ENCODE results near the gene KPNB1.
"Not testable (repeated sequence)": the region's sequence is repeated elsewhere in the genome, so short reads cannot be mapped to it uniquely, and the experiment has no call there.

KPNB1 gene

GRCh38 chr17:47676510-47677165 is 26.9 kb downstream of the KPNB1 start:
- no peak for DNase-seq (ENCODE audit: low read depth in 2 of 2, low spot score in 1 of 2)

GRCh38 chr17:47678196-47678595 is 28.5 kb downstream of the KPNB1 start:
- no peak for DNase-seq (ENCODE audit: low read depth in 2 of 2, low spot score in 1 of 2)

GRCh38 chr17:47682138-47682537 is 32.4 kb downstream of the KPNB1 start:
- DNase-seq (ENCODE audit: low read depth in 2 of 2, low spot score in 1 of 2): no peak

GRCh38 chr17:47682727-47683126 is 33.0 kb downstream of the KPNB1 start:
- DNase-seq (ENCODE audit: low read depth in 2 of 2, low spot score in 1 of 2): not testable (repeated sequence)

GRCh38 chr17:47684025-47684424 is 34.3 kb downstream of the KPNB1 start:
- DNase-seq (ENCODE audit: low read depth in 2 of 2, low spot score in 1 of 2): no peak

- no peak for DNase-seq (ENCODE audit: low read depth in 2 of 2, low spot score in 1 of 2)
These were observed 34.9 kb downstream of the KPNB1 start for GRCh38 chr17:47684535-47685193.

GRCh38 chr17:47685556-47686275 is 36.0 kb downstream of the KPNB1 start:
- no peak for DNase-seq (ENCODE audit: low read depth in 2 of 2, low spot score in 1 of 2)

GRCh38 chr17:47686276-47686635 is 36.5 kb downstream of the KPNB1 start:
- no peak for DNase-seq (ENCODE audit: low read depth in 2 of 2, low spot score in 1 of 2)

GRCh38 chr17:47686664-47687327 is 37.1 kb downstream of the KPNB1 start:
- DNase-seq (ENCODE audit: low read depth in 2 of 2, low spot score in 1 of 2): no peak

GRCh38 chr17:47687328-47687690 is 37.6 kb downstream of the KPNB1 start:
- no peak for DNase-seq (ENCODE audit: low read depth in 2 of 2, low spot score in 1 of 2)

GRCh38 chr17:47687748-47688147 is 38.0 kb downstream of the KPNB1 start:
- no peak for DNase-seq (ENCODE audit: low read depth in 2 of 2, low spot score in 1 of 2)

GRCh38 chr17:47690121-47690520 is 40.4 kb downstream of the KPNB1 start:
- DNase-seq (ENCODE audit: low read depth in 2 of 2, low spot score in 1 of 2): no peak

GRCh38 chr17:47692137-47692894 is 42.6 kb downstream of the KPNB1 start:
- no peak for DNase-seq (ENCODE audit: low read depth in 2 of 2, low spot score in 1 of 2)

GRCh38 chr17:47692895-47693730 is 43.4 kb downstream of the KPNB1 start:
- no peak for DNase-seq (ENCODE audit: low read depth in 2 of 2, low spot score in 1 of 2)

GRCh38 chr17:47693731-47694580 is 44.2 kb downstream of the KPNB1 start, which contains the start of gene TBKBP1:
Gene TBKBP1, plus strand, starts transcription at chr17:47694161. Its CDS starts 1,952 bp downstream, at chr17:47696113.
- DNase-seq (ENCODE audit: low read depth in 2 of 2, low spot score in 1 of 2): no peak

GRCh38 chr17:47694581-47695428 is 45.1 kb downstream of the KPNB1 start:
- DNase-seq (ENCODE audit: low read depth in 2 of 2, low spot score in 1 of 2): no peak

GRCh38 chr17:47695429-47696376 is 46.0 kb downstream of the KPNB1 start:
- DNase-seq (ENCODE audit: low read depth in 2 of 2, low spot score in 1 of 2): no peak

Measured in stimulated activated CD8-positive, alpha-beta memory T cell treated with anti-CD3 and anti-CD28 coated beads, Interleukin-4, amount 100 ng/mL, for 4 hours (primary cell).